Right kidney (tissue), 1 donor: Measurements from ENCODE around the gene NKAIN2.
"Not testable (repeated sequence)": the region's sequence is repeated elsewhere in the genome, so short reads cannot be mapped to it uniquely, and the experiment has no call there.

Source experiments
- DNase-seq: peaks from one replicate; pipeline ENCODE4 v3.0.0-alpha.2; 2016

The NKAIN2 gene

GRCh38 chr6:124355146-124355545 lies 551.5 kb downstream of the NKAIN2 start:
- no peak for DNase-seq

- DNase-seq = no peak
These were observed 552.7 kb downstream of the NKAIN2 start for GRCh38 chr6:124356276-124356810.

- no peak for DNase-seq
These were observed 553.1 kb downstream of the NKAIN2 start for GRCh38 chr6:124356811-124357210.

- DNase-seq = no peak
These were observed 564.5 kb downstream of the NKAIN2 start for GRCh38 chr6:124368131-124368530.

GRCh38 chr6:124371974-124372475 lies 568.4 kb downstream of the NKAIN2 start:
- no peak for DNase-seq

GRCh38 chr6:124373386-124373785 lies 569.7 kb downstream of the NKAIN2 start:
- no peak for DNase-seq

GRCh38 chr6:124389127-124389526 lies 585.5 kb downstream of the NKAIN2 start:
- no peak for DNase-seq

GRCh38 chr6:124393536-124393935 lies 589.9 kb downstream of the NKAIN2 start:
- no peak for DNase-seq

GRCh38 chr6:124396361-124396760 lies 592.7 kb downstream of the NKAIN2 start:
- DNase-seq = no peak

- DNase-seq = no peak
These were observed 596.8 kb downstream of the NKAIN2 start for GRCh38 chr6:124400261-124400999.

- DNase-seq = not testable (repeated sequence)
These were observed 606.8 kb downstream of the NKAIN2 start for GRCh38 chr6:124410425-124410824.

- DNase-seq = not testable (repeated sequence)
These were observed 609.0 kb downstream of the NKAIN2 start for GRCh38 chr6:124412657-124413056.

GRCh38 chr6:124420116-124420840 lies 616.6 kb downstream of the NKAIN2 start:
- DNase-seq = no peak

- no peak for DNase-seq
These were observed 620.0 kb downstream of the NKAIN2 start for GRCh38 chr6:124423621-124424020.

- no peak for DNase-seq
These were observed 627.2 kb downstream of the NKAIN2 start for GRCh38 chr6:124430740-124431318.

GRCh38 chr6:124432620-124433019 lies 629.0 kb downstream of the NKAIN2 start:
- DNase-seq = no peak

- no peak for DNase-seq
These were observed 629.9 kb downstream of the NKAIN2 start for GRCh38 chr6:124433387-124434160.

- DNase-seq = no peak
These were observed 630.8 kb downstream of the NKAIN2 start for GRCh38 chr6:124434421-124434820.

GRCh38 chr6:124436803-124437202 lies 633.1 kb downstream of the NKAIN2 start:
- DNase-seq = no peak

- DNase-seq = no peak
These were observed 634.9 kb downstream of the NKAIN2 start for GRCh38 chr6:124438546-124439065.

GRCh38 chr6:124441450-124441849 lies 637.8 kb downstream of the NKAIN2 start:
- no peak for DNase-seq

- no peak for DNase-seq
These were observed 639.9 kb downstream of the NKAIN2 start for GRCh38 chr6:124443541-124443940.
